ENCODE results near the gene PALD1. TPM values are rescaled to one million over a fixed set of nuclear protein-coding genes. Genes with fewer than 3 reads are reported as not detected.

PALD1 gene
- polyA plus RNA-seq, 2 of the 4 experiments (the other 2 are of a cell fraction), result 3.6 to 5.5 TPM

- no peak for ATAC-seq
Measured at GRCh38 chr10:70592186-70592735, 113.7 kb downstream of the PALD1 start.

GRCh38 chr10:70592746-70593512 is 114.4 kb downstream of the PALD1 start:
- H3K27ac ChIP-seq, result no peak overlapping the region
- H3K9me3 ChIP-seq, result no peaks in the 10 kb centered on the region
- ChIA-PET POLR2A (no interaction called here), CTCF (interaction anchor here (1.2 kb wide), 1 partner anchor 107 kb away, joined by 3 read pairs; no protein-coding TSS in a partner anchor)
- H3K4me3 ChIP-seq, result no peak overlapping the region
- 49% methylated on average over 16 of the region's 16 CpGs for WGBS (ENCODE audit: missing lambda C conversion rate)
- no peak for ATAC-seq
- no peaks in the 10 kb centered on the region for H3K4me1 ChIP-seq
- DNase-seq (ENCODE audit: low read depth in 1 of 2, low spot score in 1 of 2), result no peak
- H3K4me2 ChIP-seq, result no peak overlapping the region
- TF ChIP-seq BCL3 (IDR thresholded peaks at IDR 0.05) (no peak), FOSL2 (IDR thresholded peaks at IDR 0.05) (no peak), FOSL2 (CRISPR knock-in tag; IDR thresholded peaks at IDR 0.05) (no peak), HEYL (CRISPR knock-in tag; IDR thresholded peaks at IDR 0.05) (no peak), NPAS2 (CRISPR knock-in tag; IDR thresholded peaks at IDR 0.05; ENCODE audit: borderline replicate concordance) (no peak), EHF (CRISPR knock-in tag; IDR thresholded peaks at IDR 0.05) (no peak), FOSB (CRISPR knock-in tag; IDR thresholded peaks at IDR 0.05) (no peak), GATA3 (IDR thresholded peaks at IDR 0.05; ENCODE audit: borderline replicate concordance) (no peak), USF2 (IDR thresholded peaks at IDR 0.05) (no peak), ESRRA (IDR thresholded peaks at IDR 0.05; ENCODE audit: borderline replicate concordance, low read length) (no peak), POLR2AphosphoS2 (conservative IDR thresholded peaks at IDR 0.05; ENCODE audit: low read length) (no peak), ZNF302 (CRISPR knock-in tag; IDR thresholded peaks at IDR 0.05) (no peak), MYC (IDR thresholded peaks at IDR 0.05; ENCODE audit: borderline replicate concordance, low read length) (no peak), KDM5A (IDR thresholded peaks at IDR 0.05) (no peak), CBX2 (IDR thresholded peaks at IDR 0.05; ENCODE audit: borderline replicate concordance, low read depth) (no peak), HES2 (IDR thresholded peaks at IDR 0.05) (no peak)
- no peak for FAIRE-seq

More at GRCh38 chr10:70592186-70592735, 113.7 kb downstream of the PALD1 start:
- no peak for DNase-seq (ENCODE audit: low read depth in 1 of 2, low spot score in 1 of 2)
- no peak overlapping the region for H3K27ac ChIP-seq
- H3K4me2 ChIP-seq, result no peak overlapping the region
- 3% methylated on average over 2 of the region's 2 CpGs for WGBS (ENCODE audit: missing lambda C conversion rate)
- TF ChIP-seq KDM5A (IDR thresholded peaks at IDR 0.05) (no peak), CTCF (IDR thresholded peaks at IDR 0.05) (no peak), RFX5 (IDR thresholded peaks at IDR 0.05) (no peak), TFCP2L1 (CRISPR knock-in tag; IDR thresholded peaks at IDR 0.05) (no peak), EHMT2 (IDR thresholded peaks at IDR 0.05; ENCODE audit: low read depth) (no peak), ESRRA (IDR thresholded peaks at IDR 0.05; ENCODE audit: borderline replicate concordance, low read length) (no peak), PHF8 (IDR thresholded peaks at IDR 0.05; ENCODE audit: borderline replicate concordance, low read depth) (no peak), ATOH8 (CRISPR knock-in tag; IDR thresholded peaks at IDR 0.05; ENCODE audit: low read depth) (no peak), FOXS1 (CRISPR knock-in tag; IDR thresholded peaks at IDR 0.05) (no peak), FOSB (CRISPR knock-in tag; IDR thresholded peaks at IDR 0.05) (no peak), CBX8 (IDR thresholded peaks at IDR 0.05) (no peak), ZSCAN20 (CRISPR knock-in tag; IDR thresholded peaks at IDR 0.05) (no peak)
- FAIRE-seq, result no peak
- CTCF ChIA-PET, result interaction anchor here (1.2 kb wide), 1 partner anchor 106 kb away, joined by 3 read pairs; no protein-coding TSS in a partner anchor
- H3K4me1 ChIP-seq, result no peaks in the 10 kb centered on the region
- H3K9me3 ChIP-seq, result no peaks in the 10 kb centered on the region
- H3K4me3 ChIP-seq, result no peak overlapping the region
- POLR2A ChIA-PET, result no interaction called here

All from A549 (cell line).